OCI-LY3 (cell line): ENCODE results near the gene CTSL.

Experiments
- H2AFZ ChIP-seq: fragments of 200-600, 300-600 bp; shearing (Covaris generic); 2 replicates; pipeline ENCODE4 v1.6.0; 2014; ENCODE audit warnings: antibody characterized with exemption, low read depth, low read length
- H3K27ac ChIP-seq: fragments of 200-600, 300-600 bp; sonication (generic); 2 replicates; pipeline ENCODE4 v1.5.1; 2014; ENCODE audit warnings: mild to moderate bottlenecking, low read length, moderate library complexity, mixed read lengths
- H3K27me3 ChIP-seq: fragments of 200-600, 300-600 bp; sonication (generic); 2 replicates; pipeline ENCODE4 v1.6.1; 2014; ENCODE audit warnings: low read depth, low read length, mixed read lengths
- H3K36me3 ChIP-seq: fragments of 200-600, 300-600 bp; sonication (generic); replicated peaks from 2 replicates; pipeline ENCODE3; 2014; ENCODE audit warnings: low read depth, low read length, mixed read lengths
- H3K4me1 ChIP-seq: fragments of 300-600, 200-600 bp; sonication (generic); 2 replicates; pipeline ENCODE4 v1.6.1; 2014; ENCODE audit warnings: low read length, mixed read lengths
- H3K4me2 ChIP-seq: fragments of 200-600, 300-600 bp; sonication (generic); 2 replicates; pipeline ENCODE4 v1.6.1; 2014; ENCODE audit warnings: low read length, mixed read lengths
- H3K4me3 ChIP-seq: fragments of 300-600, 200-600 bp; sonication (generic); 2 replicates; pipeline ENCODE4 v1.5.1; 2014; ENCODE audit warnings: antibody characterized with exemption, mild to moderate bottlenecking, low read length, moderate library complexity
- H3K79me2 ChIP-seq: fragments of 300-600, 200-600 bp; shearing (Covaris generic); 2 replicates; pipeline ENCODE4 v1.6.1; 2014; ENCODE audit warnings: mild to moderate bottlenecking, low read length, mixed read lengths
- H3K9ac ChIP-seq: fragments of 300-600, 200-600 bp; shearing (Covaris generic); 2 replicates; pipeline ENCODE4 v1.6.0; 2014; ENCODE audit warnings: mild to moderate bottlenecking, low read length, moderate library complexity
- H3K9me3 ChIP-seq: fragments of 200-600, 300-600 bp; shearing (Covaris generic); 2 replicates; pipeline ENCODE4 v1.6.1; 2014; ENCODE audit warnings: low read length, mixed read lengths; ENCODE audit not compliant: insufficient read depth
- H4K20me1 ChIP-seq: fragments of 200-600, 300-600 bp; sonication (generic); 2 replicates; pipeline ENCODE4 v1.6.1; 2016; ENCODE audit warnings: low read length, mixed read lengths; ENCODE audit not compliant: insufficient read depth
- EZH2phosphoT487 ChIP-seq: fragments of 200-600 bp; shearing (Covaris generic); IDR thresholded peaks from 2 replicates; pipeline ENCODE4 v1.6.1; 2018; ENCODE audit warnings: antibody characterized with exemption, mixed run types, low read depth
- TF ChIP-seq, protein P1 (sequence below): fragments of 200-600, 300-600 bp; sonication (generic); IDR thresholded peaks from 2 replicates; pipeline ENCODE4 v1.5.1; 2014; ENCODE audit warnings: antibody characterized with exemption, low read length, low read depth

Gene CTSL

DNA sequence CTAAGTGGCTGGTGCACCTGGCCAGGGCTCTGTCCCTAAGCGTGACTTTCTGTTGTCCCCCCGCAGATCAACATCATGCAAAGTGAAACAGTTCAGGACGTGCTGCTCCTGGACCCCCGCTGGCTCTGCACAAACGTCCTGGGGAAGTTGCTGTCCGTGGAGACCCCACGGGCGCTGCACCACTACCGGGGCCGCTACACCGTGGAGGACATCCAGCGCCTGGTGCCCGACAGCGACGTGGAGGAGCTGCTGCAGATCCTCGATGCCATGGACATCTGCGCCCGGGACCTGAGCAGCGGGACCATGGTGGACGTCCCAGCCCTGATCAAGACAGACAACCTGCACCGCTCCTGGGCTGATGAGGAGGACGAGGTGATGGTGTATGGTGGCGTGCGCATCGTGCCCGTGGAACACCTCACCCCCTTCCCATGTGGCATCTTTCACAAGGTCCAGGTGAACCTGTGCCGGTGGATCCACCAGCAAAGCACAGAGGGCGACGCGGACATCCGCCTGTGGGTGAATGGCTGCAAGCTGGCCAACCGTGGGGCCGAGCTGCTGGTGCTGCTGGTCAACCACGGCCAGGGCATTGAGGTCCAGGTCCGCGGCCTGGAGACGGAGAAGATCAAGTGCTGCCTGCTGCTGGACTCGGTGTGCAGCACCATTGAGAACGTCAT lies 19.7 kb upstream of the CTSL start:
- no peak overlapping the region for H3K4me2 ChIP-seq
- no peaks in the 10 kb centered on the region for H3K27me3 ChIP-seq
- no peak for TF ChIP-seq EZH2phosphoT487
- TF ChIP-seq, protein P1, sequence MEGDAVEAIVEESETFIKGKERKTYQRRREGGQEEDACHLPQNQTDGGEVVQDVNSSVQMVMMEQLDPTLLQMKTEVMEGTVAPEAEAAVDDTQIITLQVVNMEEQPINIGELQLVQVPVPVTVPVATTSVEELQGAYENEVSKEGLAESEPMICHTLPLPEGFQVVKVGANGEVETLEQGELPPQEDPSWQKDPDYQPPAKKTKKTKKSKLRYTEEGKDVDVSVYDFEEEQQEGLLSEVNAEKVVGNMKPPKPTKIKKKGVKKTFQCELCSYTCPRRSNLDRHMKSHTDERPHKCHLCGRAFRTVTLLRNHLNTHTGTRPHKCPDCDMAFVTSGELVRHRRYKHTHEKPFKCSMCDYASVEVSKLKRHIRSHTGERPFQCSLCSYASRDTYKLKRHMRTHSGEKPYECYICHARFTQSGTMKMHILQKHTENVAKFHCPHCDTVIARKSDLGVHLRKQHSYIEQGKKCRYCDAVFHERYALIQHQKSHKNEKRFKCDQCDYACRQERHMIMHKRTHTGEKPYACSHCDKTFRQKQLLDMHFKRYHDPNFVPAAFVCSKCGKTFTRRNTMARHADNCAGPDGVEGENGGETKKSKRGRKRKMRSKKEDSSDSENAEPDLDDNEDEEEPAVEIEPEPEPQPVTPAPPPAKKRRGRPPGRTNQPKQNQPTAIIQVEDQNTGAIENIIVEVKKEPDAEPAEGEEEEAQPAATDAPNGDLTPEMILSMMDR = no peak

DNA sequence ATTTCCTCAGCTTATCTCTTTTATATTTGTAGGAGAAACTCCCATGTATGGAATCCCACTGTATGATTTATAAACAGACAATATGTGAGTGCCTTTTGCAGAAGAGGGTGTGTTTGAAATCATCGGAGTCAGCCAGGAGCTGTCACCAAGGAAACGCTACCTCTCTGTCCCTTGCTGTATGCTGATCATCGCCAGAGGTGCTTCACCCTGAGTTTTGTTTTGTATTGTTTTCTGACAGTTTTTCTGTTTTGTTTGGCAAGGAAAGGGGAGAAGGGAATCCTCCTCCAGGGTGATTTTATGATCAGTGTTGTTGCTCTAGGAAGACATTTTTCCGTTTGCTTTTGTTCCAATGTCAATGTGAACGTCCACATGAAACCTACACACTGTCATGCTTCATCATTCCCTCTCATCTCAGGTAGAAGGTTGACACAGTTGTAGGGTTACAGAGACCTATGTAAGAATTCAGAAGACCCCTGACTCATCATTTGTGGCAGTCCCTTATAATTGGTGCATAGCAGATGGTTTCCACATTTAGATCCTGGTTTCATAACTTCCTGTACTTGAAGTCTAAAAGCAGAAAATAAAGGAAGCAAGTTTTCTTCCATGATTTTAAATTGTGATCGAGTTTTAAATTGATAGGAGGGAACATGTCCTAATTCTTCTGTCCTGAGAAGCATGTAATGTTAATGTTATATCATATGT lies 18.0 kb upstream of the CTSL start:
- H2AFZ ChIP-seq = no peak overlapping the region
- H3K4me2 ChIP-seq = no peak overlapping the region
- TF ChIP-seq, protein P1 = no peak
- TF ChIP-seq EZH2phosphoT487 = no peak
- H3K79me2 ChIP-seq = no peaks in the 10 kb centered on the region
- no peaks in the 10 kb centered on the region for H3K36me3 ChIP-seq
- H3K4me3 ChIP-seq = no peak overlapping the region
- H4K20me1 ChIP-seq = no peaks in the 10 kb centered on the region
- H3K9ac ChIP-seq = no peak overlapping the region
- no peak overlapping the region for H3K27ac ChIP-seq
- no peaks in the 10 kb centered on the region for H3K9me3 ChIP-seq
- no peaks in the 10 kb centered on the region for H3K4me1 ChIP-seq
- H3K27me3 ChIP-seq = no peaks in the 10 kb centered on the region

More for the DNA sequence above, 19.7 kb upstream of the CTSL start:
- no peaks in the 10 kb centered on the region for H4K20me1 ChIP-seq
- H3K9me3 ChIP-seq = no peaks in the 10 kb centered on the region
- H3K4me1 ChIP-seq = no peaks in the 10 kb centered on the region
- H3K4me3 ChIP-seq = no peak overlapping the region
- H3K79me2 ChIP-seq = no peaks in the 10 kb centered on the region
- no peaks in the 10 kb centered on the region for H3K36me3 ChIP-seq
- H3K9ac ChIP-seq = no peak overlapping the region
- H2AFZ ChIP-seq = no peak overlapping the region
- no peak overlapping the region for H3K27ac ChIP-seq

- H3K9me3 ChIP-seq = no peaks in the 10 kb centered on the region
- no peak overlapping the region for H2AFZ ChIP-seq
- TF ChIP-seq EZH2phosphoT487 = no peak
- no peak overlapping the region for H3K4me3 ChIP-seq
- H3K4me2 ChIP-seq = no peak overlapping the region
- no peaks in the 10 kb centered on the region for H3K27me3 ChIP-seq
- no peak overlapping the region for H3K27ac ChIP-seq
- no peaks in the 10 kb centered on the region for H4K20me1 ChIP-seq
- H3K79me2 ChIP-seq = no peaks in the 10 kb centered on the region
- H3K9ac ChIP-seq = no peak overlapping the region
- H3K36me3 ChIP-seq = no peaks in the 10 kb centered on the region
- H3K4me1 ChIP-seq = no peaks in the 10 kb centered on the region
Measured at GRCh38 chr9:87708546-87708945, 17.4 kb upstream of the CTSL start.

DNA sequence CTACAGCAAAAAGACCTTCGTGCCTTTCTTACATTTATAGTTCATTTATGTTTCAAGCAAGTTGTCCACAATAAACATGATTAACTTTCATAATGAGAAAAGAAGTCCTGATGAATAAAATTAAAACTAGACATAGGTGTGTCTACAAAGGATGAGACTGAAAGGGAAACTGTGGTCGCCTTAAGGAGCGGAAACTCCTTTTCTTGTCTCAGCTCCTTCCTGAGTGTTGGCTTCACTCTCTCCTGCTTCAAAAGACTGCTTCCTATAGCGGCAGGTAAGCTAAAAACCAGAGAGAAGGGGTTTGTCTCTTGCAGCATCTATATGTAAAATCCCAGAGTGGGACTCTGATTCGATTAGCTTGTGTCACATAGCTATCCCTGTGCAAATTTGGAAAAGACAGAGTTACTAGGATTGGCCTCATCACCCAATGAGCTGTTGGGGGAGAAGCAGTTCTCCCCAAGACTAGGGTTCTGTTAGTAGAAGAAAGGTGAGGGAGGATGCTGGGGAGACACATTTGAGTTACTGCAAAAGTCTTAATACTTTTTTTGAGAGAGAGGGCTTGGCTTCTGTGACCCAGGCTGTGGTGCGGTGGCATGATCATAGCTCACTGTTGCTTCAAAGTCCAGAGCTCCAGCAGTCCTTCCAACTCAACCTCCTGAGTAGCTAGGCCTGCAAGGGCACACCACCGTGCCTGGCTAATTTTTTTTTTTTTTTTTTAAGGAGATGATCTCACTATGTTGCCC lies 16.8 kb upstream of the CTSL start:
- Histone ChIP-seq H3K9me3 (no peaks in the 10 kb centered on the region), H4K20me1 (no peaks in the 10 kb centered on the region), H3K9ac (no peak overlapping the region), H3K4me1 (no peaks in the 10 kb centered on the region), H3K4me2 (no peak overlapping the region), H3K27ac (no peak overlapping the region), H3K79me2 (no peaks in the 10 kb centered on the region), H3K4me3 (no peak overlapping the region), H3K36me3 (no peaks in the 10 kb centered on the region), H3K27me3 (no peaks in the 10 kb centered on the region), H2AFZ (no peak overlapping the region)
- TF ChIP-seq, protein P1 = no peak
- no peak for TF ChIP-seq EZH2phosphoT487
